HepG2 (cell line): ENCODE results near the gene KIF3A. TPM values are rescaled to one million over a fixed set of nuclear protein-coding genes. Genes with fewer than 3 reads are reported as not detected.

Source experiments
- ATAC-seq: fragments of 200-7000 bp; cut with Tn5 transposase; 3 replicates; pipeline ENCODE4 v1.9.1; 2020; ENCODE audit warnings: mild to moderate bottlenecking, moderate library complexity
- BruUV-seq: library from RNA; stranded (reverse); fragments of 400-500 nt; replicated peaks from 2 replicates; lab custom pipeline; 2021; lab: Mats Ljungman, UMichigan
- CTCF ChIA-PET: fragments of 300-600 bp; formaldehyde crosslinking; extraction: SDS; loops from one replicate; lab custom pipeline; 2021; ENCODE audit warnings: low total read pairs, inconsistent platforms, low intra/inter-chr PET ratio; lab: Yijun Ruan, JAX
- POLR2A ChIA-PET: fragments of 350-600 bp; sonication (Branson Sonifier 250); formaldehyde crosslinking; loops from one replicate; lab custom pipeline; 2020; ENCODE audit warnings: antibody characterized with exemption, inconsistent platforms; lab: Yijun Ruan, JAX
- DNase-seq: peaks from one replicate; pipeline ENCODE4 v3.0.0-alpha.2; 2015; ENCODE audit warnings: low spot score
- FAIRE-seq: peaks from 3 replicates; lab custom pipeline; 2011; peaks lifted over from hg19 to GRCh38; lab: Jason Lieb, UNC
- H2AFZ ChIP-seq: one replicate; pipeline ENCODE4 v1.6.1; 2011; ENCODE audit warnings: low read length, inconsistent platforms
- H3K27ac ChIP-seq: fragments of 300-600 bp; 3 replicates; pipeline ENCODE4 v1.8.0; 2011; ENCODE audit warnings: mixed run types, mild to moderate bottlenecking, mixed read lengths, low read length, inconsistent platforms; ENCODE audit not compliant: insufficient read depth; ENCODE audit errors: extremely low read length
- H3K27me3 ChIP-seq, 2 experiments: fragments of 200-600 bp in 1 of 2; 2 replicates in 1 of 2; 3 replicates in 1 of 2; pipeline versions ENCODE4 v1.6.0 to v1.8.0; 2011; ENCODE audit warnings: low read length in 2 of 2, mild to moderate bottlenecking in 2 of 2, moderate library complexity in 2 of 2, inconsistent platforms in 1 of 2; ENCODE audit not compliant: insufficient read depth in 2 of 2, control insufficient read depth in 1 of 2
- H3K36me3 ChIP-seq, 2 experiments: fragments of 200-600 bp in 1 of 2; replicated peaks in 1 of 2; 2 replicates in 1 of 2; 3 replicates in 1 of 2; pipeline versions ENCODE4 v1.5.1 to v1.8.0; 2011; ENCODE audit warnings: low read length in 2 of 2, inconsistent platforms in 1 of 2; ENCODE audit not compliant: insufficient read depth in 2 of 2, control insufficient read depth in 1 of 2
- H3K4me1 ChIP-seq: 2 replicates; pipeline ENCODE4 v1.5.1; 2012; ENCODE audit warnings: low read length, inconsistent platforms; ENCODE audit not compliant: insufficient read depth
- H3K4me2 ChIP-seq: 2 replicates; pipeline ENCODE4 v1.6.0; 2011; ENCODE audit warnings: low read depth, low read length, inconsistent platforms
- H3K4me3 ChIP-seq, 3 experiments: fragments of 200-600 bp in 1 of 3; sonication (generic), shearing (Covaris generic) in 1 of 3; replicated peaks in 1 of 3; 2 replicates each; pipeline ENCODE4 v1.5.1; 2011 to 2016; ENCODE audit warnings: low read length in 3 of 3, inconsistent platforms in 2 of 3, low read depth in 2 of 3, mild to moderate bottlenecking in 2 of 3, control low read depth in 1 of 3, mixed read lengths in 1 of 3; ENCODE audit not compliant: insufficient read depth in 1 of 3
- H3K79me2 ChIP-seq: one replicate; pipeline ENCODE4 v1.6.1; 2011; ENCODE audit warnings: low read length, inconsistent platforms; ENCODE audit not compliant: insufficient read depth
- H3K9ac ChIP-seq: 2 replicates; pipeline ENCODE4 v1.6.0; 2011; ENCODE audit warnings: mild to moderate bottlenecking, low read depth, low read length, inconsistent platforms; ENCODE audit not compliant: insufficient read depth
- H3K9me3 ChIP-seq: 2 replicates; pipeline ENCODE4 v1.5.1; 2012; ENCODE audit warnings: mild to moderate bottlenecking, low read length
- H4K20me1 ChIP-seq: 2 replicates; pipeline ENCODE4 v1.6.0; 2011; ENCODE audit warnings: inconsistent platforms, mild to moderate bottlenecking, low read length, moderate library complexity; ENCODE audit not compliant: insufficient read depth
- ESRRA ChIP-seq: sonication (generic); formaldehyde crosslinking; IDR thresholded peaks from 2 replicates; pipeline ENCODE4 v1.5.1; 2020; ENCODE audit warnings: mild to moderate bottlenecking, low read depth, missing genetic modification reagents
- FOXM1 ChIP-seq: sonication (generic); formaldehyde crosslinking; IDR thresholded peaks from 2 replicates; pipeline ENCODE4 v1.5.0; 2020; ENCODE audit warnings: missing genetic modification reagents
- KLF15 ChIP-seq: sonication (generic); formaldehyde crosslinking; IDR thresholded peaks from 2 replicates; pipeline ENCODE4 v1.8.1; 2023; ENCODE audit warnings: borderline replicate concordance, mild to moderate bottlenecking, inconsistent platforms, missing genetic modification reagents, mixed read lengths
- ZKSCAN8 ChIP-seq: IDR thresholded peaks from 2 replicates; pipeline ENCODE4 v1.6.1; 2016; ENCODE audit warnings: borderline replicate concordance, missing genetic modification reagents, missing compliant biosample characterization
- ZNF180 ChIP-seq: sonication (generic); formaldehyde crosslinking; IDR thresholded peaks from 2 replicates; pipeline ENCODE4 v1.4.0; 2020; ENCODE audit warnings: low read depth, missing genetic modification reagents, borderline replicate concordance
- WGBS: methylation state at CpG from one replicate; pipeline ENCODE4 v1.1.6; 2017; ENCODE audit warnings: low lambda C conversion rate; 5-methylcytosine and 5-hydroxymethylcytosine counted together
- in situ Hi-C: cut with HindIII; loops from 2 replicates; pipeline ENCODE4 v1.10.0; 2017; ENCODE audit warnings: low pct_unique_long_range_greater_than_20kb; ENCODE audit not compliant: extremely low pct_ligation_motif_present
- intact Hi-C: fragments of 100-400 bp; cut with micrococcal nuclease; formaldehyde crosslinking; loops from one replicate; pipeline ENCODE4 v1.10.0; 2022; ENCODE audit not compliant: unreplicated experiment
- polyA plus RNA-seq, 8 experiments: library from polyadenylated mRNA; depleted of rRNA in 3 of 8; stranded (reverse) in 7 of 8; unstranded in 1 of 8; fragments of >200 nt; fragmentation: Illumina TruSeq in 4 of 8; extraction: Trizol in 4 of 8; gene quantifications; 2 replicates each; pipeline versions ENCODE4 v1.2.1 to v1.2.3, GENCODE V29; 2011 to 2016; ENCODE audit warnings: low read depth in 4 of 8, missing spikeins in 1 of 8, mixed read lengths in 1 of 8; ENCODE audit not compliant: insufficient read depth in 1 of 8
- total RNA-seq, 5 experiments: library from RNA; depleted of rRNA; stranded (reverse); fragments of >200 nt; fragmentation: Illumina TruSeq; extraction: Trizol; gene quantifications; 2 replicates each; pipeline ENCODE4 v1.2.3, GENCODE V29; 2016; ENCODE audit warnings: low read depth in 1 of 5
- TF ChIP-seq, protein P1 (sequence below): sonication (generic); formaldehyde crosslinking; IDR thresholded peaks from 2 replicates; pipeline ENCODE4 v1.4.0; 2020; ENCODE audit warnings: missing genetic modification reagents
- TF ChIP-seq, protein P2 (sequence below): sonication (generic); formaldehyde crosslinking; IDR thresholded peaks from 2 replicates; pipeline ENCODE4 v1.8.1; 2023; ENCODE audit warnings: mild to moderate bottlenecking, missing genetic modification reagents

KIF3A gene
- total and polyA plus RNA-seq, 2 of the 13 experiments (the other 11 are each of a cell fraction or from before 2014, with no cell fraction given), result 2.3 to 8.4 TPM

DNA sequence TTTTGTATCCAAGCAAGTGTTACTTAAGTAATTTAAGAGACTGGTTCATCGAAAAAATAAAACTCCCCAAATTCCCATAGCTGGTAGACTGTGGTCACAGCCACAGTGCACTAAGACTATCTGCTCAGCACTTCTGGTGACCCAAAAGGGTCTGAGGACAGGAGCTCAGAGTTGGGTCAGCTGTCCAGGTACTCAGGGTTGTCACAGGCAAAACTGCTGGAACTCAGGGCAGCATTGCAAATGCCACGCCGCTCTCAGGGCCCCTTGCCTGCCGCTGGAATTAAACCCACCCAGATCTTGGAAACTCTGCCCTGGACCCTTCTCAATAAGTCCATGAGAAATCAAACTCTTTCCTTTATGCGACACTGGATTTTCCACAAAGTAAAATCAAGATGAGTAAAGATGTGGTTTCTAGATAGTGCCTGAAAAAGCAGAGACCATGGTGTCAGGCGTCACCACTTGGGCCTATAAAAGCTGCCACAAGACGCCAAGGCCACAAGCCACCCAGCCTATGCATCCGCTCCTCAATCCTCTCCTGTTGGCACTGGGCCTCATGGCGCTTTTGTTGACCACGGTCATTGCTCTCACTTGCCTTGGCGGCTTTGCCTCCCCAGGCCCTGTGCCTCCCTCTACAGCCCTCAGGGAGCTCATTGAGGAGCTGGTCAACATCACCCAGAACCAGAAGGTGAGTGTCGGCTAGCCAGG lies 79.5 kb downstream of the KIF3A start, which contains the start of gene IL13:
TSS of gene IL13 (plus strand) at position 498 of the 705 bp plus-strand sequence. CDS start at position 512, 14 bp downstream.
- no peak within 1 kb of the TSS for H3K27ac ChIP-seq
- H3K9me3 ChIP-seq, result no peaks in the 10 kb centered on the region
- no peaks in the 10 kb centered on the region for H3K36me3 ChIP-seq
- 66% methylated on average over 9 of the region's 12 CpGs for WGBS
- H4K20me1 ChIP-seq, result no peaks in the 10 kb centered on the region
- no peaks in the 10 kb centered on the region for H3K79me2 ChIP-seq
- peak within 1 kb of the TSS; percentile 51 for H3K4me2 ChIP-seq
- TF ChIP-seq ZKSCAN8 (CRISPR knock-in tag), result no peak
- TF ChIP-seq ESRRA (CRISPR knock-in tag), result no peak
- TF ChIP-seq KLF15, result no peak
- TF ChIP-seq ZNF180 (CRISPR knock-in tag), result no peak
- TF ChIP-seq, protein P1, sequence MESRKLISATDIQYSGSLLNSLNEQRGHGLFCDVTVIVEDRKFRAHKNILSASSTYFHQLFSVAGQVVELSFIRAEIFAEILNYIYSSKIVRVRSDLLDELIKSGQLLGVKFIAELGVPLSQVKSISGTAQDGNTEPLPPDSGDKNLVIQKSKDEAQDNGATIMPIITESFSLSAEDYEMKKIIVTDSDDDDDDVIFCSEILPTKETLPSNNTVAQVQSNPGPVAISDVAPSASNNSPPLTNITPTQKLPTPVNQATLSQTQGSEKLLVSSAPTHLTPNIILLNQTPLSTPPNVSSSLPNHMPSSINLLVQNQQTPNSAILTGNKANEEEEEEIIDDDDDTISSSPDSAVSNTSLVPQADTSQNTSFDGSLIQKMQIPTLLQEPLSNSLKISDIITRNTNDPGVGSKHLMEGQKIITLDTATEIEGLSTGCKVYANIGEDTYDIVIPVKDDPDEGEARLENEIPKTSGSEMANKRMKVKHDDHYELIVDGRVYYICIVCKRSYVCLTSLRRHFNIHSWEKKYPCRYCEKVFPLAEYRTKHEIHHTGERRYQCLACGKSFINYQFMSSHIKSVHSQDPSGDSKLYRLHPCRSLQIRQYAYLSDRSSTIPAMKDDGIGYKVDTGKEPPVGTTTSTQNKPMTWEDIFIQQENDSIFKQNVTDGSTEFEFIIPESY, result peak; percentile 51; the same call in 1 of the 2 replicates
- TF ChIP-seq, protein P2, sequence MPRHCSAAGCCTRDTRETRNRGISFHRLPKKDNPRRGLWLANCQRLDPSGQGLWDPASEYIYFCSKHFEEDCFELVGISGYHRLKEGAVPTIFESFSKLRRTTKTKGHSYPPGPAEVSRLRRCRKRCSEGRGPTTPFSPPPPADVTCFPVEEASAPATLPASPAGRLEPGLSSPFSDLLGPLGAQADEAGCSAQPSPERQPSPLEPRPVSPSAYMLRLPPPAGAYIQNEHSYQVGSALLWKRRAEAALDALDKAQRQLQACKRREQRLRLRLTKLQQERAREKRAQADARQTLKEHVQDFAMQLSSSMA (CRISPR knock-in tag), result no peak
- TF ChIP-seq FOXM1, result no peak
- intact Hi-C loops, result no loop called here
- ATAC-seq (no peak), DNase-seq (no peak), FAIRE-seq (no peak)
- H3K4me3 ChIP-seq, result no peak within 1 kb of the TSS
- CTCF ChIA-PET, result no interaction called here
- BruUV-seq, result no TSS peak
- H3K9ac ChIP-seq, result no peak within 1 kb of the TSS
- POLR2A ChIA-PET, result no interaction called here
- H3K4me1 ChIP-seq, result peaks cover 45% of the 10 kb centered on the region
- in situ Hi-C loops, result loop anchor here (25.0 kb wide), 1 partner anchor 271 kb away; no protein-coding TSS in a partner anchor
- H3K27me3 ChIP-seq, result peaks cover 1 to 5% of the 10 kb centered on the region in 2 experiments; a peak in 2 of 5 replicates
- no peak within 1 kb of the TSS for H2AFZ ChIP-seq
